HG02885 (cell line): Measurements from ENCODE around the gene GNB1L.
"Not testable (repeated sequence)": the region's sequence is repeated elsewhere in the genome, so short reads cannot be mapped to it uniquely, and the experiment has no call there.

ENCODE experiments used
- ATAC-seq: cut with Tn5 transposase; IDR thresholded peaks from one replicate; pipeline ENCODE4 v1.9.1; 2021; ENCODE audit warnings: mild to moderate bottlenecking; ENCODE audit not compliant: unreplicated experiment, poor library complexity

Gene GNB1L

GRCh38 chr22:19787849-19788141, 66.9 kb downstream of the GNB1L start:
- no peak for ATAC-seq

- no peak for ATAC-seq
Observed at GRCh38 chr22:19786959-19787848, 67.5 kb downstream of the GNB1L start.

GRCh38 chr22:19786264-19786585, 68.4 kb downstream of the GNB1L start:
- no peak for ATAC-seq

- ATAC-seq, result no peak
Observed at GRCh38 chr22:19785461-19786263, 69.0 kb downstream of the GNB1L start.

- ATAC-seq, result no peak
Observed at GRCh38 chr22:19784384-19785175, 70.1 kb downstream of the GNB1L start.

- no peak for ATAC-seq
Observed at GRCh38 chr22:19783586-19784383, 70.9 kb downstream of the GNB1L start.

- ATAC-seq, result no peak
Observed at GRCh38 chr22:19782533-19782932, 72.1 kb downstream of the GNB1L start.

GRCh38 chr22:19779685-19780268, 74.9 kb downstream of the GNB1L start:
- no peak for ATAC-seq

- no peak for ATAC-seq
Observed at GRCh38 chr22:19779011-19779421, 75.7 kb downstream of the GNB1L start.

- not testable (repeated sequence) for ATAC-seq
Observed at GRCh38 chr22:19777192-19777591, 77.5 kb downstream of the GNB1L start.

GRCh38 chr22:19776433-19777031, 78.1 kb downstream of the GNB1L start:
- ATAC-seq, result no peak

GRCh38 chr22:19775496-19776325, 79.0 kb downstream of the GNB1L start:
- ATAC-seq, result no peak

GRCh38 chr22:19774628-19775027, 80.0 kb downstream of the GNB1L start:
- no peak for ATAC-seq

- no peak for ATAC-seq
Observed at GRCh38 chr22:19773470-19774040, 81.1 kb downstream of the GNB1L start.

GRCh38 chr22:19772673-19773469, 81.8 kb downstream of the GNB1L start:
- peak; percentile 62 for ATAC-seq

- no peak for ATAC-seq
Observed at GRCh38 chr22:19772422-19772672, 82.3 kb downstream of the GNB1L start.

GRCh38 chr22:19770349-19771220, 84.1 kb downstream of the GNB1L start:
- ATAC-seq, result no peak
